ENCODE results near the gene SLC6A20.

GRCh38 chr3:45736707-45737106 is 59.6 kb downstream of the SLC6A20 start:
- no peak for TF ChIP-seq CTCF (optimal IDR thresholded peaks at IDR 0.05 in 1 of 3, IDR thresholded peaks at IDR 0.05 in 1 of 3, conservative IDR thresholded peaks at IDR 0.05 in 1 of 3; ENCODE audit: extremely low read depth in 1 of 3, insufficient read depth in 2 of 3, low read length in 3 of 3)
- no peak for TF ChIP-seq EZH2 (IDR thresholded peaks at IDR 0.05; ENCODE audit: low read length)

Data from keratinocyte (primary cell).